Naive B cell (primary cell): Measurements from ENCODE around the gene ADAMTS7. TPM values are rescaled to one million over a fixed set of nuclear protein-coding genes. Genes with fewer than 3 reads are reported as not detected.
"Not testable (repeated sequence)": the region's sequence is repeated elsewhere in the genome, so short reads cannot be mapped to it uniquely, and the experiment has no call there.

Experiments used
- ATAC-seq, 2 donors: fragments of 150-1000 bp; cut with Tn5 transposase; 2 replicates each; pipeline ENCODE4 v1.10.0; 2021; ENCODE audit warnings: low read depth in 2 of 2, mild to moderate bottlenecking in 2 of 2, moderate library complexity in 2 of 2
- DNase-seq: peaks from one replicate; pipeline ENCODE4 v3.0.0; 2022
- H3K27ac Mint-ChIP-seq, 6 donors: one replicate each; pipeline ENCODE4 v1.8.0; 2020 to 2022; ENCODE audit warnings: mild to moderate bottlenecking in 6 of 6, mixed read lengths in 6 of 6, moderate library complexity in 5 of 6, inconsistent platforms in 2 of 6
- H3K27me3 Mint-ChIP-seq, 3 donors: one replicate each; pipeline ENCODE4 v1.8.0; 2021 to 2022; ENCODE audit warnings: mixed read lengths in 3 of 3, mild to moderate bottlenecking in 1 of 3
- H3K36me3 Mint-ChIP-seq, 2 donors: one replicate each; pipeline ENCODE4 v1.8.0; 2020 to 2022; ENCODE audit warnings: mixed read lengths in 2 of 2, inconsistent platforms in 1 of 2, mild to moderate bottlenecking in 1 of 2
- H3K4me1 Mint-ChIP-seq, 3 donors: one replicate each; pipeline ENCODE4 v1.8.0; 2020 to 2022; ENCODE audit warnings: mixed read lengths in 3 of 3, inconsistent platforms in 1 of 3, mild to moderate bottlenecking in 1 of 3, moderate library complexity in 1 of 3
- H3K4me3 Mint-ChIP-seq, 8 donors: one replicate each; pipeline ENCODE4 v1.8.0; 2020 to 2022; ENCODE audit warnings: mild to moderate bottlenecking in 8 of 8, mixed read lengths in 8 of 8, moderate library complexity in 8 of 8, inconsistent platforms in 2 of 8
- H3K9me3 Mint-ChIP-seq, 7 donors: one replicate each; pipeline ENCODE4 v1.8.0; 2020 to 2022; ENCODE audit warnings: mixed read lengths in 7 of 7, mild to moderate bottlenecking in 5 of 7, inconsistent platforms in 2 of 7, moderate library complexity in 1 of 7
- polyA plus RNA-seq, 6 donors: library from polyadenylated mRNA; unstranded; fragments of 300-500 nt; fragmentation: Illumina TruSeq; gene quantifications; one replicate each; pipeline ENCODE4 v1.2.3, GENCODE V29; 2021; ENCODE audit warnings: low read depth in 6 of 6

The ADAMTS7 gene
- polyA plus RNA-seq, 6 donors from 2014 or later, result not detected

DNA sequence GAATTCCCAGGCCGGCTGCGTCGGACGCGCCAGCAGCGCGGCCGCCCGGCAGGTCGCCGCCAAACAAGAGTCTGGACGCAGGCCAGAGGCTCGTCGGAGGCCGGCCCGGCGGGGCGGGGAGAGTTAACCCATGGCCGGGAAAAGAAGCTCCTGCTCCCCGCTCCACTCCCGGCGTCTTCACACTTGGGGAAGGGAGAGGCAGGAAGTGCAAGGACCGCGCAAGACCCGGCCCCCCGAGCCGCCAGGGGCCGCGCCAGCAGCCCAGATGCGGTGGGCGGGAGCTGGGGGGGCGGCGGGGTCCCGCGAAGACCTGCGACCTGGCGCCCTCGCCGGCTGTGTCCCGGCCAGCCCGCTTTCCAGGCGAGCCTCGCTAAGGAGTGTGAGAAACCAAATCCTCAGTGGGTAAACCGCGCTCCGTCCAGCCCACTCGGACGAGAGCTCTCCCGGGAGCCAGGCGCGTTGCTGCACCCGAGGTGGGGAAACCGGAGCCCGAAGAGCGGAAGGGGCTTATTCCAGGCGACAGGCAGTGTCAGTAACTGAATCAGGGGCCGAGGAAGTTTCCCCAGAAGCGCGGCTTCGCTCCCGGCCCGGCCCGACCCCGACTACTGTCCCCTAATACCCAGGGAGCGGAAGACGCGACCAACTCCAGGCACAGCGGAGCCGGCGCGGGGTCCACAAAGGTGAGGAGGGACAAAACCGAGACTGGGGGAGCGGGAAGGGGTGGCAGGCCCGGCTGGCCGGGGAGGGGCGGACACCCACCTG lies 721 bp downstream of the ADAMTS7 start:
- Mint-ChIP-seq H3K36me3 (peaks cover 0 to 8% of the 10 kb centered on the region in 2 donors), H3K27ac (peak overlapping the region in 1 of 6 donors; percentile 10), H3K27me3 (peaks cover 24 to 43% (median 38%) of the 10 kb centered on the region in 3 donors), H3K9me3 (peaks cover 0 to 17% (median 5%) of the 10 kb centered on the region in 7 donors), H3K4me3 (peak overlapping the region; percentile 78 to 92 (median 86)), H3K4me1 (peaks cover 16 to 29% (median 16%) of the 10 kb centered on the region in 3 donors)
- DNase-seq, result no peak
- ATAC-seq, result peak; percentile 29 to 35

- H3K36me3 Mint-ChIP-seq, result peaks cover 0 to 8% of the 10 kb centered on the region in 2 donors
- ATAC-seq, result no peak
- DNase-seq, result no peak
- peaks cover 0 to 17% (median 5%) of the 10 kb centered on the region in 7 donors for H3K9me3 Mint-ChIP-seq
- H3K27ac Mint-ChIP-seq, result no peak overlapping the region
- peaks cover 16 to 29% (median 16%) of the 10 kb centered on the region in 3 donors for H3K4me1 Mint-ChIP-seq
- peaks cover 24 to 43% (median 38%) of the 10 kb centered on the region in 3 donors for H3K27me3 Mint-ChIP-seq
- H3K4me3 Mint-ChIP-seq, result peak overlapping the region; percentile 60 to 92 (median 80)
These were observed 1.3 kb downstream of the ADAMTS7 start for GRCh38 chr15:78810003-78810361.

GRCh38 chr15:78808550-78808949 lies 2.7 kb downstream of the ADAMTS7 start:
- Mint-ChIP-seq H3K36me3 (peaks cover 0 to 2% of the 10 kb centered on the region in 2 donors), H3K27me3 (peaks cover 19 to 36% (median 30%) of the 10 kb centered on the region in 3 donors), H3K9me3 (peaks cover 0 to 17% (median 5%) of the 10 kb centered on the region in 7 donors), H3K4me3 (peak overlapping the region in 2 of 8 donors; percentile 5 to 83), H3K27ac (peak overlapping the region in 1 of 6 donors; percentile 31), H3K4me1 (peaks cover 16 to 24% (median 16%) of the 10 kb centered on the region in 3 donors)
- DNase-seq, result no peak
- peak in 1 of 2 donors; percentile 29 for ATAC-seq

- no peaks in the 10 kb centered on the region for H3K36me3 Mint-ChIP-seq
- H3K27me3 Mint-ChIP-seq, result peaks cover 12 to 24% (median 18%) of the 10 kb centered on the region in 3 donors
- no peak overlapping the region for H3K27ac Mint-ChIP-seq
- H3K9me3 Mint-ChIP-seq, result peaks cover 0 to 17% (median 5%) of the 10 kb centered on the region in 7 donors
- ATAC-seq (no peak), DNase-seq (no peak)
- H3K4me1 Mint-ChIP-seq, result peaks cover 9 to 15% (median 9%) of the 10 kb centered on the region in 3 donors
- H3K4me3 Mint-ChIP-seq, result peak overlapping the region in 1 of 8 donors; percentile 41
These were observed 3.9 kb downstream of the ADAMTS7 start for GRCh38 chr15:78807359-78807758.

GRCh38 chr15:78804391-78804792 lies 6.9 kb downstream of the ADAMTS7 start:
- peaks cover 0 to 5% (median 0%) of the 10 kb centered on the region in 3 donors for H3K27me3 Mint-ChIP-seq
- no peaks in the 10 kb centered on the region for H3K4me1 Mint-ChIP-seq
- H3K27ac Mint-ChIP-seq, result no peak overlapping the region
- peaks cover 0 to 10% (median 5%) of the 10 kb centered on the region in 7 donors for H3K9me3 Mint-ChIP-seq
- H3K4me3 Mint-ChIP-seq, result no peak overlapping the region
- no peak for ATAC-seq
- no peaks in the 10 kb centered on the region for H3K36me3 Mint-ChIP-seq
- no peak for DNase-seq

GRCh38 chr15:78800806-78801205 lies 10.5 kb downstream of the ADAMTS7 start:
- ATAC-seq (no peak), DNase-seq (no peak)
- Mint-ChIP-seq H3K27ac (peak overlapping the region in 1 of 6 donors; percentile 79), H3K9me3 (no peaks in the 10 kb centered on the region), H3K4me1 (no peaks in the 10 kb centered on the region), H3K4me3 (no peak overlapping the region), H3K36me3 (no peaks in the 10 kb centered on the region), H3K27me3 (no peaks in the 10 kb centered on the region)

- H3K27ac Mint-ChIP-seq, result no peak overlapping the region
- H3K4me3 Mint-ChIP-seq, result no peak overlapping the region
- no peaks in the 10 kb centered on the region for H3K36me3 Mint-ChIP-seq
- no peak for DNase-seq
- H3K9me3 Mint-ChIP-seq, result no peaks in the 10 kb centered on the region
- ATAC-seq, result no peak
- no peaks in the 10 kb centered on the region for H3K27me3 Mint-ChIP-seq
- H3K4me1 Mint-ChIP-seq, result no peaks in the 10 kb centered on the region
These were observed 11.1 kb downstream of the ADAMTS7 start for GRCh38 chr15:78800189-78800588.

DNA sequence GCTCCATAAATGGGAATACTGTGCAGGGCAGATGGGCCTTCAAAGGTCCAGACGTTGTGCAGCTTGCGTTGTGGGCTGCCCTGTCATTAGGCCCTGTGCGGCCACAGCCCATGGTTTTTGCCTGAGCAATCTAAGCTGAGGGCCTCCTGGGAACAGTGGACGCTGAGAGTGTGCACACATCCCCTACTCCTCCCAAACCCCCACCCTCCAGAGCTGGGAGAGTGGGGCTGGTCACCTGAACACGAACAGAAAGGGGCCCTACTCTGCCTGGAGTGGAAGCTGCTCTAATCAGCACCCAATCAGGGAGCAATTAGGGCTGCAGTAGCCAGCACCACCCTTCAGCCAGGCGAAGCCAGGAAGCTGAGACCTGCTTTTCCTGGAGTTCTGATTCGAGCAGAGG lies 12.2 kb downstream of the ADAMTS7 start:
- H3K4me3 Mint-ChIP-seq, H3K27ac Mint-ChIP-seq, ATAC-seq, DNase-seq, H3K9me3 Mint-ChIP-seq, H3K4me1 Mint-ChIP-seq, H3K36me3 Mint-ChIP-seq, H3K27me3 Mint-ChIP-seq: not testable (repeated sequence)

GRCh38 chr15:78798355-78798754 lies 12.9 kb downstream of the ADAMTS7 start:
- H3K4me3 Mint-ChIP-seq, H3K4me1 Mint-ChIP-seq, DNase-seq, ATAC-seq, H3K36me3 Mint-ChIP-seq, H3K27me3 Mint-ChIP-seq, H3K9me3 Mint-ChIP-seq: not testable (repeated sequence)
- H3K27ac Mint-ChIP-seq, result peak overlapping the region in 1 of 6 donors; percentile 52

DNA sequence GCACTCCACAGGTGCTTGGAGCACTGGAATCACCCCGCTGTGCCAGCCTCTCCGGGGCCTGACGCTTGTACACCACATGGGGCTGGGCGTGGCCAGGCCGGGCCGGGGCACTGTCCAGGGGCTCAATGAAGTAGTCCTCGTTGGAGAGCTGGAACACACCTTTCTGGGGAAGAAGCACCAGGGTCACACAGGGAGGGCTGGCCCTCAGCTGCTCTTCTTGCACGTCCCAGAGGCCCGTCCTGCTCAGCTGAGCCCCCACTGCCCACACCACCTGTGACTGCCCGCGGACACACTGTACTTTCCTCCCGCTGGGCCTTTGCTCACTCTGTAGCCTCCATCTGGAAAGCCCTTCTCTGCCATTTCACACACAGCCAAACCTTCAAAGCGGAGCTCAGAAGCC lies 13.3 kb downstream of the ADAMTS7 start:
- ATAC-seq, result no peak
- Mint-ChIP-seq H3K4me3 (peak overlapping the region in 1 of 8 donors; percentile 23), H3K27me3 (peaks cover 0 to 5% (median 0%) of the 10 kb centered on the region in 3 donors), H3K36me3 (no peaks in the 10 kb centered on the region), H3K4me1 (no peaks in the 10 kb centered on the region), H3K27ac (no peak overlapping the region), H3K9me3 (no peaks in the 10 kb centered on the region)
- no peak for DNase-seq

DNA sequence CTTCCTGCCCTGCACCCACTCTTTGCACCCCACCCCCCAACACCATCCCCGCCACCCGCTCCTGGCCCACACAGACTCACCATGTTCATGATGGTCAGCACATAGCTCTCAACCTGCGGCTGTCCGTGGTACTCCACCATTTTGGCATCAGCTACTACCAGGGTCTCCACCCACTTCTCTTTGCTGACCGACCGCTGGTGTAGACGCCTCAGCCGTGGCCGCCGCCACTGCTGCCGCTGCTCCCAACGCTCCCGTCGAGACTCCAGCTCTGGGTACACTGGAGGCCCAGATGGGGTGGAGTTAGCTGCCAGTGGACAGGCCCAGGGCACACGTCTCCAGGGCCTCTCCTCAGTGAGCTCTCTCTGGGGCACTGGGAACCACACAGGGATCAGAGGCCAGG lies 14.8 kb downstream of the ADAMTS7 start:
- Mint-ChIP-seq H3K27ac (peak overlapping the region in 1 of 6 donors; percentile 56), H3K4me1 (no peaks in the 10 kb centered on the region), H3K36me3 (no peaks in the 10 kb centered on the region), H3K4me3 (peak overlapping the region in 1 of 8 donors; percentile 65), H3K27me3 (peaks cover 0 to 5% (median 0%) of the 10 kb centered on the region in 3 donors), H3K9me3 (no peaks in the 10 kb centered on the region)
- ATAC-seq (no peak), DNase-seq (no peak)

- no peak overlapping the region for H3K27ac Mint-ChIP-seq
- DNase-seq, result no peak
- H3K36me3 Mint-ChIP-seq, result no peaks in the 10 kb centered on the region
- no peak overlapping the region for H3K4me3 Mint-ChIP-seq
- H3K9me3 Mint-ChIP-seq, result no peaks in the 10 kb centered on the region
- H3K4me1 Mint-ChIP-seq, result no peaks in the 10 kb centered on the region
- no peak for ATAC-seq
- peaks cover 0 to 5% (median 0%) of the 10 kb centered on the region in 3 donors for H3K27me3 Mint-ChIP-seq
These were observed 16.2 kb downstream of the ADAMTS7 start for GRCh38 chr15:78795043-78795442.

DNA sequence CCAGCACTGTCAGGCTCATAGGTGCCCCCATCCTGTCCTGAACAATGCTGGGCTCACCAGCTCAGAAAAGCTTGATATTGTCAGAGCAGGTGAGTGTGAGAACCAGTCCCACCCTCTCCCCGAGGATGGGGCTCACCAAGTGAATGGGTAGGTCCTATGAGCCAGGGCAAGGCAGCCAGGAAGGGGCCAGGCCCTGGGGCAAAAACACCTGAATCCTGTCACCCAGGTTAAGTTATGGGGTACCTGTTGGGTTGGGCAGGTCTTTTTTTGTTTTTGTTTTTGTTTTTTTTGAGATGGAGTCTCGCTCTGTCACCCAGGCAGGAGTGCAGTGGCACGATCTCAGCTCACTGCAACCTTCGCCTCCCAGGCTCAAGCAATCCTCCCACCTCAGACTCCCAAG lies 16.8 kb downstream of the ADAMTS7 start:
- not testable (repeated sequence) for H3K4me1 Mint-ChIP-seq, DNase-seq, H3K27me3 Mint-ChIP-seq, H3K27ac Mint-ChIP-seq, H3K9me3 Mint-ChIP-seq, H3K36me3 Mint-ChIP-seq, H3K4me3 Mint-ChIP-seq, ATAC-seq

- no peaks in the 10 kb centered on the region for H3K36me3 Mint-ChIP-seq
- H3K27me3 Mint-ChIP-seq, result peaks cover 0 to 5% (median 0%) of the 10 kb centered on the region in 3 donors
- H3K4me3 Mint-ChIP-seq, result no peak overlapping the region
- no peaks in the 10 kb centered on the region for H3K9me3 Mint-ChIP-seq
- H3K4me1 Mint-ChIP-seq, result no peaks in the 10 kb centered on the region
- ATAC-seq, result no peak
- no peak for DNase-seq
- H3K27ac Mint-ChIP-seq, result peak overlapping the region in 1 of 6 donors; percentile 37
These were observed 19.9 kb downstream of the ADAMTS7 start for GRCh38 chr15:78791357-78791756.
